ENCODE data around the gene LRRC26. TPM values are rescaled to one million over a fixed set of nuclear protein-coding genes. Genes with fewer than 3 reads are reported as not detected.

LRRC26 gene
- polyA plus RNA-seq, 1 experiment, result not detected

- Histone ChIP-seq H3K36me3 (ENCODE audit: control insufficient read depth, insufficient read depth, low read length) (peaks cover 43% of the 10 kb centered on the region), H3K27me3 (ENCODE audit: control insufficient read depth, insufficient read depth, low read length) (no peaks in the 10 kb centered on the region), H3K4me3 (ENCODE audit: low read depth, low read length) (peak overlapping the region; percentile 98)
- no peak for TF ChIP-seq CTCF (IDR thresholded peaks at IDR 0.05; ENCODE audit: insufficient read depth, low read depth, low read length)
- DNase-seq (ENCODE audit: low read depth), result no peak
- ChIA-PET POLR2A (no interaction called here), CTCF (interaction anchor here (0.8 to 1.4 kb wide), 4 partner anchors 10 to 359 kb away, joined by 3 to 5 read pairs (median 4); partner anchors contain the start of gene TMEM210)
Observed at GRCh38 chr9:137187386-137187785, 17.5 kb upstream of the LRRC26 start.

GRCh38 chr9:137186385-137186784 lies 16.5 kb upstream of the LRRC26 start:
- ChIA-PET CTCF (no interaction called here), POLR2A (no interaction called here)
- H3K27me3 ChIP-seq (ENCODE audit: control insufficient read depth, insufficient read depth, low read length), result no peaks in the 10 kb centered on the region
- TF ChIP-seq CTCF (IDR thresholded peaks at IDR 0.05; ENCODE audit: insufficient read depth, low read depth, low read length), result no peak
- H3K36me3 ChIP-seq (ENCODE audit: control insufficient read depth, insufficient read depth, low read length), result peaks cover 42% of the 10 kb centered on the region
- no peak overlapping the region for H3K4me3 ChIP-seq (ENCODE audit: low read depth, low read length)
- DNase-seq (ENCODE audit: low read depth), result no peak

GRCh38 chr9:137185921-137186320 lies 16.1 kb upstream of the LRRC26 start:
- CTCF ChIA-PET, result no interaction called here
- no peak for TF ChIP-seq CTCF (IDR thresholded peaks at IDR 0.05; ENCODE audit: insufficient read depth, low read depth, low read length)
- no peak for DNase-seq (ENCODE audit: low read depth)
- peaks cover 41% of the 10 kb centered on the region for H3K36me3 ChIP-seq (ENCODE audit: control insufficient read depth, insufficient read depth, low read length)
- H3K27me3 ChIP-seq (ENCODE audit: control insufficient read depth, insufficient read depth, low read length), result no peaks in the 10 kb centered on the region
- POLR2A ChIA-PET, result no interaction called here
- no peak overlapping the region for H3K4me3 ChIP-seq (ENCODE audit: low read depth, low read length)

- peaks cover 36% of the 10 kb centered on the region for H3K36me3 ChIP-seq (ENCODE audit: control insufficient read depth, insufficient read depth, low read length)
- POLR2A ChIA-PET, result no interaction called here
- TF ChIP-seq CTCF (IDR thresholded peaks at IDR 0.05; ENCODE audit: insufficient read depth, low read depth, low read length), result no peak
- no peaks in the 10 kb centered on the region for H3K27me3 ChIP-seq (ENCODE audit: control insufficient read depth, insufficient read depth, low read length)
- no peak for DNase-seq (ENCODE audit: low read depth)
- no peak overlapping the region for H3K4me3 ChIP-seq (ENCODE audit: low read depth, low read length)
- CTCF ChIA-PET, result interaction anchor here (1.4 kb wide), 1 partner anchor 9 kb away, joined by 3 read pairs; no protein-coding TSS in a partner anchor
Observed at GRCh38 chr9:137184881-137185660, 15.2 kb upstream of the LRRC26 start.

GRCh38 chr9:137183980-137184595 lies 14.2 kb upstream of the LRRC26 start:
- ChIA-PET POLR2A (interaction anchor here (0.5 kb wide), 1 partner anchor 39 kb away, joined by 6 read pairs; no protein-coding TSS in a partner anchor), CTCF (interaction anchor here (1.4 kb wide), 1 partner anchor 8 kb away, joined by 3 read pairs; no protein-coding TSS in a partner anchor)
- no peak for DNase-seq (ENCODE audit: low read depth)
- no peak for TF ChIP-seq CTCF (IDR thresholded peaks at IDR 0.05; ENCODE audit: insufficient read depth, low read depth, low read length)
- no peaks in the 10 kb centered on the region for H3K27me3 ChIP-seq (ENCODE audit: control insufficient read depth, insufficient read depth, low read length)
- H3K36me3 ChIP-seq (ENCODE audit: control insufficient read depth, insufficient read depth, low read length), result peaks cover 33% of the 10 kb centered on the region
- H3K4me3 ChIP-seq (ENCODE audit: low read depth, low read length), result no peak overlapping the region
